GM04503 (cell line): ENCODE measurements around the gene SLC25A14.

Experiments used
- DNase-seq: peaks from one replicate; pipeline ENCODE4 v3.0.0-alpha.2; 2012; ENCODE audit warnings: low read depth

Gene SLC25A14

GRCh38 chrX:130378024-130378669 is 38.4 kb downstream of the SLC25A14 start:
- no peak for DNase-seq

GRCh38 chrX:130385520-130385919 is 45.8 kb downstream of the SLC25A14 start, which contains the start of gene GPR119:
Gene GPR119 (minus strand): TSS chrX:130385674. CDS start chrX:130385447, 227 bp downstream.
- DNase-seq = no peak

GRCh38 chrX:130386408-130386808 is 46.7 kb downstream of the SLC25A14 start:
- no peak for DNase-seq

GRCh38 chrX:130393451-130394074 is 53.8 kb downstream of the SLC25A14 start:
- DNase-seq = peak; percentile 19

GRCh38 chrX:130395341-130395740 is 55.6 kb downstream of the SLC25A14 start:
- no peak for DNase-seq

GRCh38 chrX:130401415-130402207 is 61.9 kb downstream of the SLC25A14 start, which contains the start of gene RBMX2:
Gene RBMX2 (plus strand): TSS chrX:130401987. CDS start chrX:130402033, 46 bp downstream.
- DNase-seq = peak; percentile 8

GRCh38 chrX:130402208-130402684 is 62.5 kb downstream of the SLC25A14 start:
- DNase-seq = no peak

DNA sequence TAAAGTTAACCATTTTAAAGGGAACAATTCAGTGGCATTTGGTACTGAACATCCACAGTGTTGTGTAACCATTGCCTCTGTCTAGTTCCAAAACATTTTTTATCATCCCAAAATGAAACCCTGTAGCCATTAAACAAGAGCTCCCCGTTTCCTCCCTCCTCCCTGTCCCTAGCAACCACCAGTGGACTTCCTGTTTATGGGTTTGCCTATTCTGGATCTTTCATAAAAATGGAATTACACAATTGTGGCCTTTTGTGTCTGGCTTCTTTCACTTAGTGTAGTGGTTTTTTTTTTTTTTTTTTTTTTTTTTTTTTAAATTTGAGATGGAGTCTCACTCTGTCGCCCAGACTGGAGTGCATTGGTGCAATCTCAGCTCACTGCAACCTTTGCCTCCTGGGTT is 73.7 kb downstream of the SLC25A14 start:
- DNase-seq = peak; percentile 9

DNA sequence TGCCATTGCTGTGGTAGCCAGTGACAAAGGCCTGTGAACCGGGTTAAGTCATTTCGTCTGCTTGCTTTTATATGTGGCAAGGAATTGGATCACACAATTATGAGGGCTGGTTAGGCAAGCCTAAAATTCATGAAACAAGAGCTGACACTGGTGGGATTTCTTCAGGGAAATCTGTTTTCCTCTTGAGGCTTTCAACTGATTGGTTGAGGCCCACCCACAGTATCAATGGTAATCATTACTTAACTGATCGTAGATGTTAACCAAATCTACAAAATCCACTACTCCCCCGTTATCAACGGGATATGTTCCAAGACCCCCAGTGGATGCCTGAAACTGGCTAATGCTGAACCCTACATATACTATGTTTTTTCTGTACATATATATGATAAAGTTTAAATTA is 75.1 kb downstream of the SLC25A14 start:
- no peak for DNase-seq

DNA sequence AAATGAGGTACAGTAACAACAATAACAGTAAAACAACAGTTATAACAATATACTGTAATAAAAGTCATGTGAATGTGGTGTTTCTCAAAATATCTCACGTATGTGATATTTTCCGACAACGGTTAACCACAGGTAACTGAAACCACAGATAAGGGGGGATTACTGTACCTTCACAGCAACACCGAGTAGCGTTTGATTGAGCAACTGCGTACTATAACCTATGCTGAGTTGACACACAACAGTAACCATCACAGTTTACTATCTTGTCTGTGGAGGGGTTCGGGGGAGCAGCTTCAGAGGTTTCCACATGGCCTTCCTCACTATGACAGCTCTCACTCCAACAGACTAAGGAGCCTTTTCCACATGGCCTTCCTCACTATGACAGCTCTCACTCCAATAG is 75.5 kb downstream of the SLC25A14 start:
- DNase-seq = no peak

DNA sequence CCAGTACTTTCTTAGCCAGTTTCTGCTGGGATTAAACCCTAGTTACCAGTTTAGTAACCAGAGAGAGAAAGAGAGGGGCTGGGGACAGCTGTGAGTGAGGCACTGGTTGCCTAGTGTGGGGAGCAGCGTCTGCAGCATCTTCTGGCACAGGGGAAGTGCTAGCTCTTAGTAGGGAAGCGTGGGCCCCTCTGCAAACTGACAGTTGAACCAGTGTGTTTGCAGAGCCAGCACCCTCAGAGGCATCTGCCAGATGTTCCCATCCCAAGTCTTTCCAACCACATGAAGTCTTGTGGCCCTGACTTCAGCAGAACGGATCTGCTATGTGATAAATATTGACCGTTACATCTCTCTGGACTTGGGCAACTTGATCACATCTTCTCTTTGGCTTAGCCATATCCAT is 77.1 kb downstream of the SLC25A14 start:
- DNase-seq = no peak

- no peak for DNase-seq
Measured at GRCh38 chrX:130418066-130418465, 78.3 kb downstream of the SLC25A14 start.

- no peak for DNase-seq
Measured at GRCh38 chrX:130418740-130419139, 79.0 kb downstream of the SLC25A14 start.

GRCh38 chrX:130419263-130419662 is 79.5 kb downstream of the SLC25A14 start:
- DNase-seq = no peak
